ENCODE data around the gene KIAA1217.

Gene KIAA1217

GRCh38 chr10:24374134-24374915 lies 165.4 kb downstream of the KIAA1217 start:
- no peak for DNase-seq

- DNase-seq, result no peak
These were observed 166.6 kb downstream of the KIAA1217 start for GRCh38 chr10:24375510-24375909.

GRCh38 chr10:24376731-24377130 lies 167.8 kb downstream of the KIAA1217 start:
- no peak for DNase-seq

DNA sequence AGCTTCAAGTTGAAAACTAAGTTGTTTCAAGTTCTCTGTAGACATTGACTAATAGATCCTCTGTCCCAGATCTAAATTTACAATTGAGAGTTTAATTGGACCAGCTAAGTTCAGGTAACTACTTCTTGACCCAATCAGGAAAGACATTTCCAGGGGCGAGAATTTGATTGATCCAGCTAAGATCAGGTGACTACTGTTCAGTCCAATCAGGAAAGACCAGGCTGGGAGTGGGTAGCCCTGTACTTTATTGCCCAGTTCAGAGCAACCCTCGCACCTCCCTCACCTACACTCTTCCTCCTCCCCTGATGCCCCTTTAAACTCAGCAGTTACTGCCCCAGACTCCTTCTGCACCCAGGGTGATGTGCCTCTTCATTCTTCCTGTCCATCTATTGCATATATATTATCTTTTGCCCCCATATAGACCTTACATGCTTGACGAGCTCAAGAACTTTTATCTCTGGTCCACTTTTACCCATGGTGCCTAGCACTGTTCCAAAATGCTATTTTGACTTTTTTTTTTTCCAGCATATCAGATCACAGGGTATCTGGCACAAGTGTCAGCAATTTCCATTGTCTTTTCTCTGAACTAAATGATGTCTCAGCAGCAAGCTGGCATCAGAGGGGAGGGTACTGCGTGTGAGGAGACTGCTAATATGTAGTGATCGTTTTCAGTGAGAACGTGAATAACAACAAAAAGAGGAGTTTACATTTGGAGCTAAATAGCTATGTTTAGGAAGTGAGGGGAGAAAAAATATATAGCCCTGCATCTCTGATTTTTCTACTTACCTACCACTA lies 169.4 kb downstream of the KIAA1217 start:
- no peak for DNase-seq

- DNase-seq, result no peak
These were observed 172.5 kb downstream of the KIAA1217 start for GRCh38 chr10:24381235-24382010.

- DNase-seq, result no peak
These were observed 173.1 kb downstream of the KIAA1217 start for GRCh38 chr10:24382045-24382444.

GRCh38 chr10:24382596-24382978 lies 173.6 kb downstream of the KIAA1217 start:
- no peak for DNase-seq

DNA sequence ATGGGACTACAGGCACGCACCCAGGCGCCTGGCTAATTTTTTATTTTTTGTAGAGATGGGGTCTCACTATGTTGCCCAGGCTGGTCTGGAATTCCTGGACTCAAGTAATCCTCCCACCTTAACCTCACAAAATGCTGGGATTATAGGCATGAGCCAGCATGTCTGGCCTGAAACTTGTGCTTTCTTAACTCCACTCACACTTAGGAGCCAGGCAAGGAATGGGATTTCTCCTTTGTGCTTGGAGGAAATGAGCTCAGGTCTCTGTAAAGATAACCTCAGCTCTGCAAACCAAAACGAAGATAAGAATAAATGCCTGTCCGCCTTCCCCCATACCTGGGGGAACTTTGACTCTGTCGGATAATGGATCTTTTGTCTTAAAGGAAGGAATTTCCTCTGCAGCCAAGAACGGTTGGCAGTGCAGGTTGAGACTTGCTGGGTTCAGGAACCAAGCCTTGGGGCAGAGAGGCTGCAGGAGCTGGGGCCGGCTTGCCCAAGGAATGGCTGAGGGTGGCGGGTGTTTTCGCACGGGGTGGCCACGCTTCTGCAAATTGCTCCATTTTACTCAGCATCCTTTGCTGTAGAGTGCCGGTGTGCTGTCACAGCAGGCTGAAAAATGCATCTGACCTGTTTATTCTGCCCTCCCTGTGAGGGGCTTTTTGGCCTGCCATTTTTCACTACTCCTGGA lies 174.2 kb downstream of the KIAA1217 start:
- no peak for DNase-seq

- no peak for DNase-seq
These were observed 174.8 kb downstream of the KIAA1217 start for GRCh38 chr10:24383681-24384106.

DNA sequence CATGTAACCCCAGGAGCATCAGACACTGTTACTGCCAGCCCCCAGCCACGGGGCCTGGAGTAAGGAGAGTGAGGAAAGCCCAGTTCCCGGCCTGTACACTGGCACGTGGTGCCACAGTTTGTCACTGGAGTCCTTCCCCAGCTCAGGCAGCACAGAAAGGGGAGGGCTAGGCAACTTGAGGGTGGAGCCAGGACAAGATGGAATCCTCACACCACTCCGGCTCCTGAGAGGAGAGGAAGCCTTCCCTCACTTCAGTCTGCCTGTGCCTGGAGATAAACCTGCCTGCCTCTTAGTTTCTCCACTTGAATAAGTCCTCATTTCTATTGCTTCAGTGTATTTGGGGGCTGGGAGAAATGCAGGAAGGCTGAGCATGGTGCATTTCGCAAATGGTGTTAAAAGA lies 176.0 kb downstream of the KIAA1217 start:
- DNase-seq, result no peak

- no peak for DNase-seq
These were observed 176.8 kb downstream of the KIAA1217 start for GRCh38 chr10:24385776-24386175.

DNA sequence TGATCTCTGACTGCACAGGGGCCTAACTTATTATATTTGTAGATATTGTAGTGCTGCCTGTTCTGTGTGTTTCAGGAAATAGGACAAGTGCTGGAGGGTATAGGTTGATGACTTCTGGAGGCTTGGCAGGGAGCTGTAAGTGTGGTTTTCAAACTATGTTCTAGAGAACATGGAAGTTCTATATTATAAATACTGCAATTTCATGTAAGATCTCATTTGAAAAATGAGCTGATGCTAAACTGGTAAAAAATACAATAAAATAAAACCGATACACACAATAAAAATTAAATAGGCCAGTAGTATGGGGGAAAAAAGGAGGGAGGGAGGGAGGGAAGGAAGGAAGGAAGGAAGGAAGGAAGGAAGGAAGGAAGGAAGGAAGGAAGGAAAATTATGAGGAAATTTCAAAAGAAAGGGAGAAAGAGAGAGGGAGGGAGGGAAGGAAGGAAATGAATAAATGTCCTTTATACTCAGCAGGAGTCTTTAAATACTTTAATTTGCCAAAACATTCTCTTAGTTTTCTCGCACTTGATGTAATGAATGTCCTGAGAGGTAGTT lies 181.3 kb downstream of the KIAA1217 start:
- no peak for DNase-seq

DNA sequence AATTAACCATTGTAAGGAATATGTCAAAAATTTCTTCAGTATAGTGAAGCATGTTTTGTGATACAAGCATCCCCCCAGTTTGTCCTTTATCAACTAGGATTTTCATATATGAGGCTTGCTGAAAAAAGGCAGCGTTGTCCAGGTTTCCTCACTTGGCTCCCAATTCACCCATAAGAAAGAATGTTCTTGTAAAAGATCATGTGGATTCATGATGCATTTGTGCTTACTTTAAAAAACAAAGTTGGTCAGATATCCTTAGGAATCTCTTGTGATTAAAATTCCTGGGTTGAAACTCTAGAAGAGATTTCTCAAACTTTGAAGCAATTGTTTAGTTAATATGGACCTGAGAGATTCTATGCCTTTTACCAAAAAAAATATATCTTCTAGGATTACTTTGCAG lies 181.8 kb downstream of the KIAA1217 start:
- no peak for DNase-seq

DNA sequence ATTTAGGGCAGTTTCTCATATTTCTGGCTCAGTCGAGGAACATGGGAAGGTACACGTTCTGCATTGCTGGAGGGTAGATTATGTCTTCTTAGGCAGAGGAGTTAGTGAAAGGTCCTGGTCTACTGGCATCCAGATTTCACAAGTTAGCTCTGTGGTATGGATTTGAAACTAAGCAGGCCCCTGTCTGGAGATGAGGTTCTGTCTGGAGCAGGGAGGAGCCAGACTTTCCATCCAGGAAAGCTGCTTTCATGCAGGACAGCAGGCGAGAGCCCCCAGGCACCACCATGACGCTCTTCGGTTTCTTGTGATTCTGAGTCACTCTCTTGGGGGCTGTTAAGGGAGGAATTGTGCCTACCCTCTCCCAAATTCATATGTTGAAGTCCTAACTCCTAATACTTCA lies 184.3 kb downstream of the KIAA1217 start:
- no peak for DNase-seq

DNA sequence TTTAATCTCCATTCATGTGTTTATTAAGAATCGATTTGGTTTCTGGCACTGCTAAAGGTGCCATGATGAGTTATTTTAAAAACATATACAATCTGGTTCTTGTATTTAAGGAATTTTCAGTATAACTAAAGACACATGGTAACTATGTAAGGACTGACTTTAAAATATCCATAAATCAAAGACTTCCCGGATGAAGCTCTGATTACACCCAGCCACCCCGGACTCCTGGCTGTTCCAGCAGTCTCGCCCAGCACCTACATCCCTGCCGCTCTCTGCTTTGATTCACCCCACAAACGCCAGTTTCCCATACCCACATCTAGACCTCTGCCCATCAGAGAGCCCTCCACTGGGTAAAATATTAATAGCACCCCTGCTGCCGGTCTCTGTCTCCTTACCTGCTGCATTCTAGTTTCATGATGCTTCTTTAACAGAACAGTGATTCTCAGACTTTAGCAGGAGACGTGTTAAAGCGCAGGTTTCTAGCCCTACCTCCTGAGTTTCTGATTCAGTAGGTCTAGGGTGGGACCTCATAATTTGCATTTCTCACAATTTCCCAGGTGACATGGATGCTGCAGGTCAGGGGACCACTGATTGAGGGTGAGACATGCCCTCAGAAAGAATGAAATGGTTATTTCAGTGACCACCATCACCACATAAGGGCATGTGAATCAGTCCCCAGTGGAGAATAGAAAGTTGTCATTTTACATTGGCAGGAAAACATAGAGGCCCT lies 185.7 kb downstream of the KIAA1217 start:
- DNase-seq, result no peak

DNA sequence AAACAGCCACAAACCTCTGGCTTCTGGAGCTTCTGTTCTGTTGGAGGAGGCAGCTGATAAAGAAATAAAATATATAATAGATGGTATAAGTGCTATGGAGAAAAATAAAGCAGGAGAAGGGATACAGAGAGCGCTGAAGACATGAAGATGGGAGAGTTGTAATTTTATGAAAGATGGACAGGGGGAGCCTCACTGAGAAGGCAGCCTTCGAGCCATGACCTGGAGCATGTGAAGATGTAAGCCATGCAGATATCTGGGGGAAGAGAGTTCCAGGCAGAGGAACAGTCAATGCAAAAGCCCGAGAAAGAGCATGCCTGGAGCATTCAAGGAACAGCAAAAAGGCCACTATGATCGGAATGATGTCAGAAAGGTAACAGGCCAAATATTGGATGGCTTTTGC lies 187.5 kb downstream of the KIAA1217 start:
- no peak for DNase-seq

DNA sequence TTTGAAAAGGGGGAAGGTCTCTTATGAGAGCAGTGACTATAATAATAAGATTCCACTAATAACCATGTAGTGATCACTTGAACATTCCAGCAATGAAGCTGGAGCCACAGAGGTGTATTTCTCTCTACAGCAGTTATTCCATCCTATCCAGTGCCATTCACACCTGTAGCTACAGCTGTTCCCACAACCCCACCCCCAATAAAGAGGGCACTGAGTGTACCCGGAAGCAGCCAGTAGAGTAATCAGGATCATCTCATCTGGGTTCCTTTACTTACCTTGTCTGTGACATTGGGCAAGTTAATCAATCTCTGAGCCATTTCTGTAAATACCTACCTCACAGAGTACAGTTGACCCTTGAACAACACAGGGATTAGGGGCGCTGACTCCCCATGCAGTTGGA lies 188.7 kb downstream of the KIAA1217 start:
- no peak for DNase-seq

DNA sequence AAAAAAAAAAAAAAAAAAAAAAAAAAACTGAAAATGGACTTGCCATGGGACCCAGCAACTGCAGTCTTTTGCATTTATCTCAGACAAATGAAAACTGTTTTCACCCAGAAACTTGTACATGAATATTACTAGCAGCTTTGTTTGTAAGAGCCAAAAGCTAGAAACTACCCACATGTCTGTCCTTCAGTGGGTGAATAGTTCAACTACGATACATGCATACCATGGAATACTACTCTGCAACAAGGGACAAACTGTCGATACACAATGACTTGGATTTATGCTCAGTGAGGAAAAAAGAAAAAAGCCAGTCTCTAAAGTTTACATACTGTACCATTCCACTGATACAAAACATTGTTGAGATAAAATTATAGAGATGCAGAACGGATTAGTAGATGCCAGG lies 195.6 kb downstream of the KIAA1217 start:
- DNase-seq, result no peak

- no peak for DNase-seq
These were observed 196.7 kb downstream of the KIAA1217 start for GRCh38 chr10:24405635-24406034.

DNA sequence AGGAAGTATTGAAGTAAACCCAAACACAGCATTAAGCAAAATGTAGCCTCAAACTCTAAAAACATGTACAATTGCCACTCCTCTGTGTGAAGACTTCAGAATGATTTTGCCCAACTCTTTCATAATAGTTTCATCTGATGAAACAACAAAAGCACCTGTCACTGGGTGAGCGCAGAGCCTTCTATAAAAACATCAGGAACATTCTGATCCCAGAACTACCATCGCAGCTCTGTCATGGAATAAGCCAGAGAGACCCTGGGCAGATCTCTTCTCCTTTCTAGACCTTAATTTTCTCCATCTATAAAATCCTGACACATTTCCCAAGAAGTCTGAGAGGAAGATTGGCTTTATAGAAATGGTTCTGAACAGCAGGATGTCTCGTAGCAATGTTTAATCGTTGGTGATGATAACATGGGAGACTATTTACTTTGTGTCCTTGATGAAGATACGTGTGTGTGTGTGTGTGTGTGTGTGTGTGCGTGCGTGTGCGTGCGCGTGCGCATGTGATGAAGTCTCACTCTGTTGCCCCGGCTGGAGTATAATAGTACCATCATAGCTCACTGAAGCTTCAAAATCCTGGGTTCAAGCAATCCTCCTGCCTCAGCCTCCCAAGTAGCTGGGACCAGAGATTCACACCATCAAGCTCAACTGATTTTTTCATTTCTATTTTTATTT lies 198.0 kb downstream of the KIAA1217 start:
- DNase-seq, result no peak

GRCh38 chr10:24407928-24408327 lies 199.0 kb downstream of the KIAA1217 start:
- DNase-seq, result no peak
